ENCODE measurements around the gene NINJ2. TPM values are rescaled to one million over a fixed set of nuclear protein-coding genes. Genes with fewer than 3 reads are reported as not detected.

Gene NINJ2
- total RNA-seq, 2 experiments from 2014 or later = 2.2 to 2.5 TPM

- intact Hi-C loops (cut with micrococcal nuclease) = no loop called here
- ChIA-PET POLR2A (interaction anchor here (1.1 to 1.6 kb wide), 2 partner anchors 16 to 89 kb away, joined by 3 to 8 read pairs; no protein-coding TSS in a partner anchor), CTCF (interaction anchor here (0.8 to 1.8 kb wide), 8 partner anchors 10 to 114 kb away, joined by 3 to 10 read pairs (median 4); no protein-coding TSS in a partner anchor)
- H3K4me3 Mint-ChIP-seq = no peak overlapping the region
- peaks cover 42% of the 10 kb centered on the region for H3K4me1 Mint-ChIP-seq (ENCODE audit: low read depth)
- H3K36me3 Mint-ChIP-seq (ENCODE audit: low read depth) = no peaks in the 10 kb centered on the region
- no peaks in the 10 kb centered on the region for H3K27me3 Mint-ChIP-seq
- ATAC-seq (no peak), DNase-seq (no peak)
- no peaks in the 10 kb centered on the region for H3K9me3 Mint-ChIP-seq
- no peak for TF ChIP-seq CTCF (IDR thresholded peaks at IDR 0.05)
- no peak overlapping the region for H3K27ac Mint-ChIP-seq
Observed at GRCh38 chr12:661720-662486, 1.3 kb downstream of the NINJ2 start.

- POLR2A ChIA-PET = interaction anchor here (0.9 kb wide), 1 partner anchor 9 kb away, joined by 3 read pairs; no protein-coding TSS in a partner anchor
- ATAC-seq = no peak
- Mint-ChIP-seq H3K9me3 (no peaks in the 10 kb centered on the region), H3K27ac (no peak overlapping the region), H3K4me3 (no peak overlapping the region), H3K27me3 (no peaks in the 10 kb centered on the region), H3K4me1 (ENCODE audit: low read depth) (peaks cover 27% of the 10 kb centered on the region), H3K36me3 (ENCODE audit: low read depth) (no peaks in the 10 kb centered on the region)
- DNase-seq = no peak
- intact Hi-C loops (cut with micrococcal nuclease) = no loop called here
- CTCF ChIA-PET = interaction anchor here (0.9 to 2.4 kb wide), 4 partner anchors 8 to 92 kb away, joined by 3 to 10 read pairs (median 3); partner anchors contain the start of gene WNK1
- TF ChIP-seq CTCF (IDR thresholded peaks at IDR 0.05) = no peak
Observed at GRCh38 chr12:659090-659683, 4.1 kb downstream of the NINJ2 start.

GRCh38 chr12:650983-651382, 12.3 kb downstream of the NINJ2 start:
- no peaks in the 10 kb centered on the region for H3K27me3 Mint-ChIP-seq
- no peak for TF ChIP-seq CTCF (IDR thresholded peaks at IDR 0.05)
- H3K4me1 Mint-ChIP-seq (ENCODE audit: low read depth) = peaks cover 14% of the 10 kb centered on the region
- no peak for ATAC-seq
- intact Hi-C loops (cut with micrococcal nuclease) = no loop called here
- POLR2A ChIA-PET = interaction anchor here (1.3 kb wide), 1 partner anchor 101 kb away, joined by 4 read pairs; the partner anchor contains the start of gene WNK1
- H3K4me3 Mint-ChIP-seq = no peak overlapping the region
- no peaks in the 10 kb centered on the region for H3K9me3 Mint-ChIP-seq
- CTCF ChIA-PET = interaction anchor here (1.0 to 3.7 kb wide), 4 partner anchors 8 to 165 kb away, joined by 3 to 17 read pairs (median 6); partner anchors contain the start of gene WNK1
- peaks cover 2% of the 10 kb centered on the region for H3K36me3 Mint-ChIP-seq (ENCODE audit: low read depth)
- DNase-seq = no peak
- no peak overlapping the region for H3K27ac Mint-ChIP-seq

- no peak overlapping the region for H3K27ac Mint-ChIP-seq
- H3K27me3 Mint-ChIP-seq = no peaks in the 10 kb centered on the region
- CTCF ChIA-PET = interaction anchor here (1.2 to 3.2 kb wide), 4 partner anchors 15 to 167 kb away, joined by 4 to 16 read pairs (median 4); partner anchors contain the start of gene WNK1
- peaks cover 34% of the 10 kb centered on the region for H3K4me1 Mint-ChIP-seq (ENCODE audit: low read depth)
- ATAC-seq (no peak), DNase-seq (no peak)
- intact Hi-C loops (cut with micrococcal nuclease) = no loop called here
- H3K36me3 Mint-ChIP-seq (ENCODE audit: low read depth) = peaks cover 4% of the 10 kb centered on the region
- TF ChIP-seq CTCF (IDR thresholded peaks at IDR 0.05) = no peak
- H3K4me3 Mint-ChIP-seq = no peak overlapping the region
- no peaks in the 10 kb centered on the region for H3K9me3 Mint-ChIP-seq
- POLR2A ChIA-PET = interaction anchor here (0.9 to 1.4 kb wide), 2 partner anchors 14 to 104 kb away, joined by 3 to 4 read pairs; no protein-coding TSS in a partner anchor
Observed at GRCh38 chr12:647385-648085, 15.7 kb downstream of the NINJ2 start.
